Activated CD4-positive, alpha-beta memory T cell treated with anti-CD3 and anti-CD28 coated beads for 36 hours (primary cell): ENCODE data around the gene CFAP210. TPM values are rescaled to one million over a fixed set of nuclear protein-coding genes. Genes with fewer than 3 reads are reported as not detected.
"Not testable (repeated sequence)": the region's sequence is repeated elsewhere in the genome, so short reads cannot be mapped to it uniquely, and the experiment has no call there.

Experiments used
- CTCF ChIA-PET: fragments of 350-600 bp; sonication (Branson Sonifier 250); formaldehyde crosslinking; loops from one replicate; lab custom pipeline; 2021; ENCODE audit warnings: antibody characterized with exemption, inconsistent platforms; lab: Charles Lee
- POLR2A ChIA-PET: fragments of 350-600 bp; sonication (Branson Sonifier 250); formaldehyde crosslinking; loops from one replicate; lab custom pipeline; 2021; ENCODE audit warnings: antibody characterized with exemption; lab: Charles Lee
- DNase-seq: peaks from one replicate; pipeline ENCODE4 v3.0.0-alpha.2; 2020
- H3K27ac Mint-ChIP-seq: one replicate; pipeline ENCODE4 v1.8.0; 2021; ENCODE audit warnings: mixed read lengths
- H3K27me3 Mint-ChIP-seq: one replicate; pipeline ENCODE4 v1.8.0; 2021; ENCODE audit warnings: mixed read lengths
- H3K36me3 Mint-ChIP-seq: one replicate; pipeline ENCODE4 v1.8.0; 2021; ENCODE audit warnings: mixed read lengths
- H3K4me1 Mint-ChIP-seq: one replicate; pipeline ENCODE4 v1.8.0; 2021; ENCODE audit warnings: low read depth, mixed read lengths
- H3K4me3 Mint-ChIP-seq: one replicate; pipeline ENCODE4 v1.8.0; 2021; ENCODE audit warnings: mild to moderate bottlenecking, mixed read lengths
- H3K9me3 Mint-ChIP-seq: one replicate; pipeline ENCODE4 v1.8.0; 2021; ENCODE audit warnings: mixed read lengths
- intact Hi-C: fragments of 100-400 bp; cut with micrococcal nuclease; formaldehyde crosslinking; loops from one replicate; pipeline ENCODE4 v1.15.1; 2023
- total RNA-seq, 2 experiments: library from RNA; stranded (reverse); gene quantifications; one replicate each; pipeline ENCODE4 v1.2.3, GENCODE V29; 2021

CFAP210 gene
- total RNA-seq, 2 experiments from 2014 or later, result not detected

DNA sequence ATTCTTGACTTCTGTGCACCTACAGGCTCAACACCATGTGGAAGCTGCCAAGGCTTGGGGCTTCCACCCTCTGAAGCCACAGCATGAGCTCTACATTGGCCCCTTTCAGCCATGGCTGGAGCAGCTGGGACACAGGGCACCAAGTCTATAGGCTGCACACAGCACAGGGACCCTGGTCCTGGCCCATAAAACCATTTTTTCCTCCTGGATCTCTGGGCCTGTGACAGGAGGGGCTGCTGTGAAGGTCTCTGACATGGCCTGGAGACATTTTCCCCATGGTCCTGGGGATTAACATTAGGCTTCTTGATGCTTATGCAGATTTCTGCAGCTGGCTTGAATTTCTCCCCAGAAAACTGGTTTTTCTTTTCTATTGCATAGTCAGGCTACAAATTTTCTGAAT, 6.3 kb downstream of the CFAP210 start:
- Mint-ChIP-seq H3K9me3 (peaks cover 22% of the 10 kb centered on the region), H3K36me3 (peaks cover 16% of the 10 kb centered on the region)
- H3K4me1 Mint-ChIP-seq, DNase-seq, CTCF ChIA-PET, H3K27ac Mint-ChIP-seq, POLR2A ChIA-PET, H3K4me3 Mint-ChIP-seq, H3K27me3 Mint-ChIP-seq: not testable (repeated sequence)
- intact Hi-C loops, result loop anchor here (10.0 kb wide), 1 partner anchor 677 kb away; no protein-coding TSS in a partner anchor

DNA sequence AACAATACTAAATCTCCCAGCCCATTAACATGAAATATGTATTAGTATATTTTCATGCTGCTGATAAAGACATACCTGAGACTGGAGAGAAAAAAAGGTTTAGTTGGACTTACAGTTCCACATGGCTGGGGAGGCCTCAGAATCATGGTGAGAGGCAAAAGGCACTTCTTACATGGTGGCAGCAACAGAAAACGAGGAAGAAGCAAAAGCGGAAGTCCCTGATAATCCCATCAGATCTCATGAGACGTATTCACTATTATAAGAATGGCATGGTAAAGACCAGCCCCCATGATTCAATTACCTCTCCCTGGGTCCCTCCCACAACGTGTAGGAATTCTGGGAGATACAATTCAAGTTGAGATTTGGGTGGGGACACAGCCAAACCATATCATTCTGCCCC, 7.4 kb downstream of the CFAP210 start:
- H3K27ac Mint-ChIP-seq, CTCF ChIA-PET, DNase-seq, POLR2A ChIA-PET, H3K4me3 Mint-ChIP-seq, H3K27me3 Mint-ChIP-seq: not testable (repeated sequence)
- H3K36me3 Mint-ChIP-seq, result peaks cover 14% of the 10 kb centered on the region
- peaks cover 22% of the 10 kb centered on the region for H3K9me3 Mint-ChIP-seq
- peaks cover 13% of the 10 kb centered on the region for H3K4me1 Mint-ChIP-seq
- intact Hi-C loops, result loop anchor here (10.0 kb wide), 1 partner anchor 678 kb away; no protein-coding TSS in a partner anchor

DNA sequence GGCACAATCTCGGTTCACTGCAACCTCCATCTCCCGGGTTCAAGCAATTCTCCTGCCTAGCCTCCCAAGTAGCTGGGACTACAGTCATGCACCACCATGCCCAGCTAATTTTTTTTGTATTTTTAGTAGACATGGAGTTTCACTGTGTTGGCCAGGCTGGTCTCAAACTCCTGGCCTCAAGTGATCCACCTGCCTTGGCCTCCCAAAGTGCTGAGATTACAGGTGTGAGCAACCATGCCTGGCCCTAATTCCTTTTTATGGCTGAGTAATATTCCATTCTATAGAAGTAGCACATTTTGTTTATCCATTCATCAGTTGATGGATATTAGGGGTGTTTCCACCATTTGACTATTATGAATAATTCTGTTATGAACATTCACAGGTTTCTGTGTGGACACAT, 9.5 kb downstream of the CFAP210 start:
- H3K27me3 Mint-ChIP-seq, H3K27ac Mint-ChIP-seq, CTCF ChIA-PET, DNase-seq, POLR2A ChIA-PET, H3K36me3 Mint-ChIP-seq, H3K4me3 Mint-ChIP-seq: not testable (repeated sequence)
- intact Hi-C loops, result loop anchor here (10.0 kb wide), 1 partner anchor 680 kb away; no protein-coding TSS in a partner anchor
- peaks cover 13% of the 10 kb centered on the region for H3K4me1 Mint-ChIP-seq
- H3K9me3 Mint-ChIP-seq, result peaks cover 11% of the 10 kb centered on the region

DNA sequence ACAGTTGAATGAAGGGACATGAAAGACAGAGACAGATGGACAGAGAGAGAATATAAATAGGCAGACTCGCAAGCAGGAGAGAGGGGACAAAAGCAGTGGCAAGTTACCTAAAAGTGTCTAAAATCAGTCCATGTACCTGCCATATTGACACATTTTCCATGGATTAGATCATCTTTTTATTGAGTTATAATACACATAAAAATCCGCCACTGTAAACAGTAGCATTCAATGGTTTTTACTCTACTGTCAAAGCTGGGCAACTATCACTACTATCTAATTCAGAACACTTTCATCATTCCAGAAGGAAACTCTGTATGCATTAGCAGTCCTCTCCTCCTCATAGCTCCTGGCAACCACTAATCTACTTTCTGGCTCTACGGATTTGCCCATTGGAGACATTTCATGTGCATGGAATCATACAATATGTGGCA, 10.1 kb downstream of the CFAP210 start:
- no peak for DNase-seq
- Mint-ChIP-seq H3K36me3 (peaks cover 7% of the 10 kb centered on the region), H3K9me3 (peaks cover 8% of the 10 kb centered on the region), H3K4me1 (peaks cover 13% of the 10 kb centered on the region), H3K4me3 (no peak overlapping the region), H3K27me3 (peaks cover 2% of the 10 kb centered on the region), H3K27ac (peak overlapping the region; percentile 57)
- POLR2A ChIA-PET, result interaction anchor here (1.8 kb wide), 1 partner anchor 10 kb away, joined by 9 read pairs; the partner anchor contains the start of genes CFAP210 and PHOSPHO2
- intact Hi-C loops, result loop anchor here (10.0 kb wide), 1 partner anchor 681 kb away; no protein-coding TSS in a partner anchor
- CTCF ChIA-PET, result interaction anchor here (1.6 kb wide), 1 partner anchor 9 kb away, joined by 7 read pairs; the partner anchor contains the start of genes CFAP210 and PHOSPHO2

DNA sequence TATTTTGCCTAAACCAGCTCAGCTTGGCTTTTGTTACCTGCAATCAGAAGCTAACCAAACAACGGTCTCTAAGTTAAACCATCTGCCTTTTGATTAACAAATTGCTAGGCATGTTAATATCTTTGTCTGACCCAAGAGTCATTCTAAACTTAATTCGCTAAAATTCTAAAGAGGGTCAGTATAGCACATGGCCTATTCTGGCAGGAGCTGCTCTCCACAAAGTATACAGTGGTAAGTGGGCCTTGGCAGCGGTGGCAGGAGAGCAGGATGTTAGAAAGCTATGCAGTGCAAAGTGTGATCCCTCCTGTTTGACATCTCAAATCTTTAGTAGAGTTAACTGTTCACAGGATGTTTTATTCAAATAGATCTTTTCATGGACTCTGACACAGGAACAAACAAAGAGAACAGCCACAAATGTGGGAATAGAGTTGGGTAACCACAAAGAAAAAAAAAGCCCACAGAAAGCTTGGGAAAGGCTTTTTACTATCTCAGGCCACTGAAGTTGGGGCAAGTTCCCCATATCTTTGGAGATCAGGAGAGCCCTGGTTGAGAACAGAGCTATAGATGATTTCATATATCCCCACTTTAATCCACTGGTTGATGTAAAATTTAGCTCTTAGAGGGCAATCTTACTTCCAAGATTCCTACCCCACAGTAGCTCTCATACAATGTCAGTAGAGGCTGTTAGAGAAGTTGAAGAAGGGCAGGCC, 10.6 kb downstream of the CFAP210 start:
- ChIA-PET POLR2A (interaction anchor here (0.9 to 1.8 kb wide), 4 partner anchors 9 to 204 kb away, joined by 3 to 9 read pairs (median 5); partner anchors contain the start of genes CFAP210 and PHOSPHO2), CTCF (interaction anchor here (0.5 to 1.6 kb wide), 3 partner anchors 10 to 19 kb away, joined by 3 to 7 read pairs (median 3); partner anchors contain the start of genes CFAP210 and PHOSPHO2)
- peaks cover 4% of the 10 kb centered on the region for H3K36me3 Mint-ChIP-seq
- H3K4me1 Mint-ChIP-seq, result peaks cover 13% of the 10 kb centered on the region
- no peak overlapping the region for H3K4me3 Mint-ChIP-seq
- no peaks in the 10 kb centered on the region for H3K27me3 Mint-ChIP-seq
- intact Hi-C loops, result loop anchor here (1.0 to 10.0 kb wide), 2 partner anchors 11 to 681 kb away; partner anchors contain the start of genes CFAP210 and PHOSPHO2
- peak; percentile 22 for DNase-seq
- peaks cover 4% of the 10 kb centered on the region for H3K9me3 Mint-ChIP-seq
- H3K27ac Mint-ChIP-seq, result peak overlapping the region; percentile 57

DNA sequence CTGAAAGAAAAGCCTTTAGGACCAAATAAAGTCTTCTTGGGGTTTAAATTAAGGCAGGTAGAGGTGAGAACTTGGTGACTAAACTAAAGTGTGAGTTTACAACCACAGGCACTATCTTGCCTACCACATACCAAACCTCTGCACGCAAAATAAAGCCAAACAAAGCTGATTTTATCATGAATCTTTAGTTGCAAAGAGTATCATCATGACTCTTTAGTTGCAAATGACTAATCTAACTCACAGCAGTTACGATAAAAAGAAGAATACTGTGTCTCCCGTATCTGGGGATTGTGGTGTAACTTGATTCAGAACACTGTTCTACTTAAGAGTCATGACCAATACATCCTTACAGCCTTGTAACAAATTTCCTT, 11.2 kb downstream of the CFAP210 start:
- ChIA-PET POLR2A (interaction anchor here (0.6 to 1.8 kb wide), 5 partner anchors 10 to 203 kb away, joined by 3 to 9 read pairs (median 3); partner anchors contain the start of genes CFAP210 and PHOSPHO2), CTCF (interaction anchor here (0.5 to 1.6 kb wide), 3 partner anchors 11 to 20 kb away, joined by 3 to 7 read pairs (median 3); partner anchors contain the start of genes CFAP210 and PHOSPHO2)
- no peaks in the 10 kb centered on the region for H3K36me3 Mint-ChIP-seq
- H3K4me1 Mint-ChIP-seq, result peaks cover 13% of the 10 kb centered on the region
- intact Hi-C loops, result loop anchor here (1.0 to 10.0 kb wide), 2 partner anchors 11 to 682 kb away; partner anchors contain the start of genes CFAP210 and PHOSPHO2
- H3K9me3 Mint-ChIP-seq, result no peaks in the 10 kb centered on the region
- H3K4me3 Mint-ChIP-seq, result no peak overlapping the region
- H3K27ac Mint-ChIP-seq, result peak overlapping the region; percentile 57
- DNase-seq, result peak; percentile 46
- H3K27me3 Mint-ChIP-seq, result no peaks in the 10 kb centered on the region

DNA sequence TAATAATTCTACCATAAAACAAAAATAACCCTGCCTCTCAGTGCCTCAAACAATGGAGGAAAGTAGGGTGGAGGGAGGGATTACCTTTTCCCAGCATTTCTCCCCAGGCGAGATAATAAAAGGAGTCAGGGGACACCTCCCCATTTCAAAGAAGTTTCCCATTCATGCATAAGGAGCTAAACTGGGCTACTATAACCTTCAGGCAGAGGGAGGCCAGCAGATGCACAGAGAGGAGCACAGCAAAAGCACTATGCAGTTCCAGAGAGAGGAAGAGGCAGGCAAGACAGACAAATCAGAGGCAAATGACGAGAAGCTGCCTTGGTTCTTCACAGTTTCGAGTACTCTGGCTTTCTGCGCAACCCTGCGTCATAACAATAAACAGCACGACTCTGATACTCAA, 17.4 kb downstream of the CFAP210 start:
- intact Hi-C loops, result no loop called here
- ChIA-PET POLR2A (no interaction called here), CTCF (no interaction called here)
- Mint-ChIP-seq H3K4me3 (no peak overlapping the region), H3K27me3 (peaks cover 7% of the 10 kb centered on the region), H3K4me1 (no peaks in the 10 kb centered on the region), H3K27ac (no peak overlapping the region), H3K36me3 (no peaks in the 10 kb centered on the region), H3K9me3 (no peaks in the 10 kb centered on the region)
- no peak for DNase-seq

DNA sequence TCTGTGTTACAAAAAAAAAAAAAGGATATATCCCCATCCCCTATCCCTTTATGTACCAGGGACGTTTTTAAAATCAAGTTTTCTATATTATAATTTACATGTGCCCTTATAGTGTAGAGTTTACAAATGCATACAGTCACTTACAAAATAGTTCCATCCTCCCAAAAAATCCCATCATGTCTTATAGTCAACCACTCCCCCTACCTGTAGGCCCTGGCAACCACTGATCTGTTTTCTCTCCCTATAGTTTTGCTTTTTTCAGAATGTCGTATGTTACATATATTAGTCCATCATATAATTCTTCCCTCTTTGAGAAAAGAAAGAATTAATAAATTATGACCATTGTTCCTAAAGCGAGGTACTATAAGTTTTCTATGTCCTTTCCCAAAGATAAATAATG, 17.8 kb downstream of the CFAP210 start:
- no peak overlapping the region for H3K27ac Mint-ChIP-seq
- ChIA-PET CTCF (no interaction called here), POLR2A (no interaction called here)
- H3K27me3 Mint-ChIP-seq, result peaks cover 7% of the 10 kb centered on the region
- H3K4me1 Mint-ChIP-seq, result no peaks in the 10 kb centered on the region
- H3K4me3 Mint-ChIP-seq, result no peak overlapping the region
- H3K36me3 Mint-ChIP-seq, result no peaks in the 10 kb centered on the region
- no peak for DNase-seq
- no peaks in the 10 kb centered on the region for H3K9me3 Mint-ChIP-seq
- intact Hi-C loops, result no loop called here

DNA sequence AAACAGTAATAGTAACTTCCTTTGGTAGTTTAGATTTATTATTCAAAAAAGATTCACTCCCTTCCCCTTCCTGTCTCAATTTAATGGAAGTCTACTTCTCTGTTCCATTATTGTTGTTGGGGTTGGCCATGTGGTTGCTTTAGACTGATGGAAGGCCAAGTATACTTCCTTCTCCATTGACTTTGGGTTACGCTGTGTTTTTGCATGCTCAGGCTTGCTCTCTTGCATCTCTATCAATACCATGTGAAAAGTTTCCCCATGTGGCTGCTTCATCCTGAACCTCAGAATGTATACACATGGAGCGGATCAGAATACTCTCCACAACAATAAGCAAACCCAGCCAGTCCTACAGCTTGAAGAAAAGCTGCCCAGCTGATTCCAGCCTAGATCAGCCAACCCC, 20.3 kb downstream of the CFAP210 start:
- ChIA-PET CTCF (interaction anchor here (1.2 kb wide), 1 partner anchor 17 kb away, joined by 3 read pairs; no protein-coding TSS in a partner anchor), POLR2A (no interaction called here)
- Mint-ChIP-seq H3K27me3 (peaks cover 7% of the 10 kb centered on the region), H3K9me3 (no peaks in the 10 kb centered on the region), H3K36me3 (no peaks in the 10 kb centered on the region), H3K4me3 (no peak overlapping the region), H3K27ac (no peak overlapping the region), H3K4me1 (no peaks in the 10 kb centered on the region)
- intact Hi-C loops, result no loop called here
- no peak for DNase-seq

DNA sequence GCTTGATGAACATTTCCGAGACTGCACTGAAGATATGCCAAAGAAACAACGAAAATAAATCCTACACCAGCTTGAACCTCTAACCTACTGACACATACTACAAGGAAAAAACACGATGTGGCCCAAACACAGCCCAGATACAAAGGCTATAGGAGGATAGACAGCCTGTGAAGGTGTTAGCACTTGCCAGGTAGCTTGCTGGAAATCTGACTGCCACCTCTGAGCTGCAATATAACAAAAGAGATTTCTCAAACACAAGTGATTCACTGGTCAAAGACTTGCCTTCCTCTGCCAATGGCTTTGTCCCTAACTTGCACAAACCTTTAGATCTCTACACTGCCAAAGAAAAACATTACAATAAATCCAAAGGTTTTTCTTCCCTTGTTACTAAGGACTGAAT, 21.1 kb downstream of the CFAP210 start:
- H3K36me3 Mint-ChIP-seq, result no peaks in the 10 kb centered on the region
- H3K27ac Mint-ChIP-seq, result no peak overlapping the region
- no peaks in the 10 kb centered on the region for H3K9me3 Mint-ChIP-seq
- ChIA-PET CTCF (no interaction called here), POLR2A (no interaction called here)
- H3K4me3 Mint-ChIP-seq, result no peak overlapping the region
- DNase-seq, result no peak
- intact Hi-C loops, result no loop called here
- peaks cover 7% of the 10 kb centered on the region for H3K27me3 Mint-ChIP-seq
- H3K4me1 Mint-ChIP-seq, result no peaks in the 10 kb centered on the region

DNA sequence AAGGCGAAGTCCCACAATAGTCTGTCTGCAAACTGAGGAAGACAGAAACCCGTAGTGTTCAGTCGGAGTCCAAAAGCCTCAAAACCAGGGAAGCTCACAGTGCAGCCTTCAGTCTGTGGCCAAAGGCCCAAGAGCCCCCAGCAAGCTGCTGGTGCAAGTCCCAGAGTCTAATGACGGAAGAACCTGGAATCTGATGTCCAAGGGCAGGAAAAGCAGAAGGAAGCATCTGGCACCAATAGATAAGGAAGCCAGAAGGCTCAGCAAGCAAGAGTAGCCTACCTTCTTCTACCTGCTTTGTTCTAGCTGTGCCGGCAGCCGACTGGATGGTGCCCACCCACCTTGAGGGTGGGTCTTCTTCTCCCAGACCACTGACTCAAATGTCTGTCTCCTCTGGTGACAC, 21.8 kb downstream of the CFAP210 start:
- Mint-ChIP-seq H3K36me3 (no peaks in the 10 kb centered on the region), H3K27ac (no peak overlapping the region), H3K4me3 (no peak overlapping the region), H3K27me3 (peaks cover 7% of the 10 kb centered on the region), H3K4me1 (no peaks in the 10 kb centered on the region), H3K9me3 (no peaks in the 10 kb centered on the region)
- CTCF ChIA-PET, result no interaction called here
- POLR2A ChIA-PET, result no interaction called here
- intact Hi-C loops, result no loop called here
- no peak for DNase-seq

DNA sequence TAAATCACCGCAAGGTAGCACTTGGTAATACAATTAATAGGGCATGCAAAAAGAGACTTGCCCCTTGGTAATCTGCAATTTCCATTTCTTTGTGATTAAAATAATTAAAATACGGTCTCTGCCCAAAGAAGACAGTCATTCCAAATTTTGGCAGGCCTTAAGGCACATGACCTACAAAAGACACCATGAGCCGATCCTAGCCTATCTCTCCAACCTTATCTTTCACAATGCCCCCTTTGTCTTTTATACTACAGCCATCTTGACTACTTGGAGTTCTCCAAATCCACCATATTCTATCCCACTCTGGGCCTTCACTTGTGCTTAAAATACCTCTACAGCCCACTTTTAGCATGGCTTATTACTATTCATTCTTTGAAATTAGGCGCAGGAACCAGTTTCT, 23.3 kb downstream of the CFAP210 start:
- no peak overlapping the region for H3K4me3 Mint-ChIP-seq
- H3K9me3 Mint-ChIP-seq, result no peaks in the 10 kb centered on the region
- ChIA-PET CTCF (no interaction called here), POLR2A (no interaction called here)
- H3K27ac Mint-ChIP-seq, result no peak overlapping the region
- no peaks in the 10 kb centered on the region for H3K36me3 Mint-ChIP-seq
- H3K4me1 Mint-ChIP-seq, result no peaks in the 10 kb centered on the region
- intact Hi-C loops, result no loop called here
- DNase-seq, result no peak
- peaks cover 7% of the 10 kb centered on the region for H3K27me3 Mint-ChIP-seq
